HepG2 (cell line): Measurements from ENCODE around the gene HNRNPUL1. TPM values are rescaled to one million over a fixed set of nuclear protein-coding genes. Genes with fewer than 3 reads are reported as not detected.

Experiments used
- ASH2L ChIP-seq: fragments of 300-600, 200-600 bp; sonication (generic); IDR thresholded peaks from 2 replicates; pipeline ENCODE4 v1.7.0; 2017; ENCODE audit warnings: low read depth, mild to moderate bottlenecking, moderate library complexity, mixed read lengths, low read length; ENCODE audit not compliant: insufficient read length
- CBX1 ChIP-seq: IDR thresholded peaks from one replicate; pipeline ENCODE4 v1.6.1; 2016; ENCODE audit warnings: antibody characterized with exemption, low read depth
- EEA1 ChIP-seq: sonication (generic); formaldehyde crosslinking; IDR thresholded peaks from 2 replicates; pipeline ENCODE4 v1.5.1; 2020; ENCODE audit warnings: mild to moderate bottlenecking, missing genetic modification reagents, borderline replicate concordance
- ESRRA ChIP-seq: sonication (generic); formaldehyde crosslinking; IDR thresholded peaks from 2 replicates; pipeline ENCODE4 v1.5.1; 2020; ENCODE audit warnings: mild to moderate bottlenecking, low read depth, missing genetic modification reagents
- FOXA3 ChIP-seq: IDR thresholded peaks from 2 replicates; pipeline ENCODE4 v1.6.1; 2016; ENCODE audit warnings: missing genetic modification reagents, missing compliant biosample characterization
- GABPA ChIP-seq, 2 experiments: IDR thresholded peaks; 2 replicates each; pipeline ENCODE4 v1.6.1; 2011 to 2016; ENCODE audit warnings: low read depth in 2 of 2, low read length in 1 of 2, missing biosample characterization in 1 of 2, missing genetic modification characterization in 1 of 2
- HDAC2 ChIP-seq: sonication (generic); formaldehyde crosslinking; IDR thresholded peaks from 2 replicates; pipeline ENCODE4 v1.4.0; 2020; ENCODE audit warnings: missing genetic modification reagents
- HMG20B ChIP-seq: conservative IDR thresholded peaks from 2 replicates; pipeline ENCODE4 v1.6.1; 2016; ENCODE audit warnings: missing genetic modification reagents, missing compliant biosample characterization
- HOXA7 ChIP-seq: sonication (generic); formaldehyde crosslinking; IDR thresholded peaks from 2 replicates; pipeline ENCODE4 v1.8.1; 2022; ENCODE audit warnings: mild to moderate bottlenecking, missing genetic modification reagents, moderate library complexity
- ISX ChIP-seq: sonication (generic); formaldehyde crosslinking; conservative IDR thresholded peaks from 2 replicates; pipeline ENCODE4 v1.5.0; 2020; ENCODE audit warnings: missing genetic modification reagents
- NR2F1 ChIP-seq, 2 experiments: fragments of 450-650 bp in 1 of 2; formaldehyde crosslinking in 1 of 2; IDR thresholded peaks; 2 replicates each; pipeline versions ENCODE4 v1.5.0 to v1.6.1; 2016 to 2020; ENCODE audit warnings: mild to moderate bottlenecking in 1 of 2, missing compliant biosample characterization in 1 of 2, missing genetic modification reagents in 1 of 2, moderate library complexity in 1 of 2
- SOX13 ChIP-seq, 3 experiments: fragments of 450-650 bp in 1 of 3; sonication (generic) in 1 of 3; formaldehyde crosslinking in 1 of 3; IDR thresholded peaks in 2 of 3; conservative IDR thresholded peaks in 1 of 3; 2 replicates each; pipeline versions ENCODE4 v1.5.0 to v1.6.1; 2016 to 2020; ENCODE audit warnings: antibody characterized with exemption in 1 of 3, mild to moderate bottlenecking in 1 of 3, missing compliant biosample characterization in 1 of 3, missing genetic modification reagents in 1 of 3, moderate library complexity in 1 of 3
- SRSF1 ChIP-seq: fragments of 200-400 bp; formaldehyde crosslinking; optimal IDR thresholded peaks from 2 replicates; pipeline ENCODE3; 2017; ENCODE audit warnings: mild to moderate bottlenecking, low read depth, low read length, moderate library complexity
- TP53 ChIP-seq: sonication (generic); formaldehyde crosslinking; conservative IDR thresholded peaks from 2 replicates; pipeline ENCODE4 v1.4.0; 2020; ENCODE audit warnings: missing genetic modification reagents
- ZFP62 ChIP-seq: sonication (generic); formaldehyde crosslinking; IDR thresholded peaks from 2 replicates; pipeline ENCODE4 v1.4.0; 2020; ENCODE audit warnings: missing genetic modification reagents
- ZFY ChIP-seq: sonication (generic); formaldehyde crosslinking; IDR thresholded peaks from 2 replicates; pipeline ENCODE4 v1.4.0; 2020; ENCODE audit warnings: missing genetic modification reagents
- ZNF124 ChIP-seq: sonication (generic); formaldehyde crosslinking; IDR thresholded peaks from 2 replicates; pipeline ENCODE4 v1.4.0; 2020; ENCODE audit warnings: missing genetic modification reagents
- ZNF138 ChIP-seq: sonication (generic); formaldehyde crosslinking; IDR thresholded peaks from 2 replicates; pipeline ENCODE4 v1.5.0; 2020; ENCODE audit warnings: mild to moderate bottlenecking, low read depth, missing genetic modification reagents
- ZNF20 ChIP-seq: sonication (generic); formaldehyde crosslinking; IDR thresholded peaks from 2 replicates; pipeline ENCODE4 v1.4.0; 2020; ENCODE audit warnings: mild to moderate bottlenecking, moderate library complexity, missing genetic modification reagents
- polyA plus RNA-seq, 8 experiments: library from polyadenylated mRNA; depleted of rRNA in 3 of 8; stranded (reverse) in 7 of 8; unstranded in 1 of 8; fragments of >200 nt; fragmentation: Illumina TruSeq in 4 of 8; extraction: Trizol in 4 of 8; gene quantifications; 2 replicates each; pipeline versions ENCODE4 v1.2.1 to v1.2.3, GENCODE V29; 2011 to 2016; ENCODE audit warnings: low read depth in 4 of 8, missing spikeins in 1 of 8, mixed read lengths in 1 of 8; ENCODE audit not compliant: insufficient read depth in 1 of 8
- total RNA-seq, 5 experiments: library from RNA; depleted of rRNA; stranded (reverse); fragments of >200 nt; fragmentation: Illumina TruSeq; extraction: Trizol; gene quantifications; 2 replicates each; pipeline ENCODE4 v1.2.3, GENCODE V29; 2016; ENCODE audit warnings: low read depth in 1 of 5
- TF ChIP-seq, protein P1 (sequence below): IDR thresholded peaks from 2 replicates; pipeline ENCODE4 v1.6.1; 2012; ENCODE audit warnings: low read length, improper control_type of control experiment
- TF ChIP-seq, protein P2 (sequence below): sonication (generic); formaldehyde crosslinking; IDR thresholded peaks from 2 replicates; pipeline ENCODE4 v1.5.0; 2020; ENCODE audit warnings: mild to moderate bottlenecking, missing genetic modification reagents, moderate library complexity
- TF ChIP-seq, protein P3 (sequence below): sonication (generic); formaldehyde crosslinking; IDR thresholded peaks from 2 replicates; pipeline ENCODE4 v1.4.0; 2020; ENCODE audit warnings: missing genetic modification reagents, borderline replicate concordance
- TF ChIP-seq, protein P4 (sequence below): IDR thresholded peaks from 2 replicates; pipeline ENCODE4 v1.6.1; 2016; ENCODE audit warnings: low read depth

Gene HNRNPUL1
- total and polyA plus RNA-seq, 2 of the 13 experiments (the other 11 are each of a cell fraction or from before 2014, with no cell fraction given), result 30.9 to 81.7 TPM

DNA sequence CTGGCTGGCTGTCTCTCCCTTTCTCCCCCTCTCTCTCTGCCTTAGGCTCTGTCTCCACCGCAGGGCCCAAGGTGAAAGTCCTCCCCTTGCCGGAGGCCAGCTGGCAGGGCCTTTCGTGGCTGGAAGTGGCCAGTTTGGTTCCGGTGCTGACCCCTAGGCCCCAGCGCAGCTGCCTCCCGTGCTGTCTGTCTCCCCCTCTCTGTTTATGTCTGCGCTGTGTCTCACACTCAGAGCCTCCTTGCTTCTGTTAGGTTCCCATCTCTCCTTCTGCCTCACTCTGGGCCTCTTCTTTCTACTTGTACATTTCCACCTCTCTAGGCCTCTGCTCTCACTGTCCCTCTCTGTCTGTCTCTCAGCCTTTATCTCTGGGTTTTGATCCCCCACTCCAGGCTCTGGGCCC is 58.9 kb downstream of the HNRNPUL1 start (continued):
- no peak for TF ChIP-seq SOX13 (IDR thresholded peaks at IDR 0.05)
- TF ChIP-seq SOX13 (CRISPR knock-in tag; conservative IDR thresholded peaks at IDR 0.05 in 1 of 2, IDR thresholded peaks at IDR 0.05 in 1 of 2), result no peak
- TF ChIP-seq GABPA (IDR thresholded peaks at IDR 0.05; ENCODE audit: low read depth, low read length), result no peak
- no peak; the same call in 1 of the 2 replicates for TF ChIP-seq GABPA (CRISPR knock-in tag; IDR thresholded peaks at IDR 0.05; ENCODE audit: low read depth)
- no peak for TF ChIP-seq FOXA3 (CRISPR knock-in tag)
- no peak for TF ChIP-seq SRSF1
- TF ChIP-seq HOXA7 (CRISPR knock-in tag), result no peak
- no peak for TF ChIP-seq EEA1 (CRISPR knock-in tag)
- no peak for TF ChIP-seq ESRRA (CRISPR knock-in tag)
- no peak for TF ChIP-seq ZFP62 (CRISPR knock-in tag)
- TF ChIP-seq ZFY, result peak; percentile 69
- TF ChIP-seq, protein P1, sequence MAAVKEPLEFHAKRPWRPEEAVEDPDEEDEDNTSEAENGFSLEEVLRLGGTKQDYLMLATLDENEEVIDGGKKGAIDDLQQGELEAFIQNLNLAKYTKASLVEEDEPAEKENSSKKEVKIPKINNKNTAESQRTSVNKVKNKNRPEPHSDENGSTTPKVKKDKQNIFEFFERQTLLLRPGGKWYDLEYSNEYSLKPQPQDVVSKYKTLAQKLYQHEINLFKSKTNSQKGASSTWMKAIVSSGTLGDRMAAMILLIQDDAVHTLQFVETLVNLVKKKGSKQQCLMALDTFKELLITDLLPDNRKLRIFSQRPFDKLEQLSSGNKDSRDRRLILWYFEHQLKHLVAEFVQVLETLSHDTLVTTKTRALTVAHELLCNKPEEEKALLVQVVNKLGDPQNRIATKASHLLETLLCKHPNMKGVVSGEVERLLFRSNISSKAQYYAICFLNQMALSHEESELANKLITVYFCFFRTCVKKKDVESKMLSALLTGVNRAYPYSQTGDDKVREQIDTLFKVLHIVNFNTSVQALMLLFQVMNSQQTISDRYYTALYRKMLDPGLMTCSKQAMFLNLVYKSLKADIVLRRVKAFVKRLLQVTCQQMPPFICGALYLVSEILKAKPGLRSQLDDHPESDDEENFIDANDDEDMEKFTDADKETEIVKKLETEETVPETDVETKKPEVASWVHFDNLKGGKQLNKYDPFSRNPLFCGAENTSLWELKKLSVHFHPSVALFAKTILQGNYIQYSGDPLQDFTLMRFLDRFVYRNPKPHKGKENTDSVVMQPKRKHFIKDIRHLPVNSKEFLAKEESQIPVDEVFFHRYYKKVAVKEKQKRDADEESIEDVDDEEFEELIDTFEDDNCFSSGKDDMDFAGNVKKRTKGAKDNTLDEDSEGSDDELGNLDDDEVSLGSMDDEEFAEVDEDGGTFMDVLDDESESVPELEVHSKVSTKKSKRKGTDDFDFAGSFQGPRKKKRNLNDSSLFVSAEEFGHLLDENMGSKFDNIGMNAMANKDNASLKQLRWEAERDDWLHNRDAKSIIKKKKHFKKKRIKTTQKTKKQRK, result no peak
- peak; percentile 48 for TF ChIP-seq ASH2L
- TF ChIP-seq ZNF20, result no peak
- TF ChIP-seq, protein P2, sequence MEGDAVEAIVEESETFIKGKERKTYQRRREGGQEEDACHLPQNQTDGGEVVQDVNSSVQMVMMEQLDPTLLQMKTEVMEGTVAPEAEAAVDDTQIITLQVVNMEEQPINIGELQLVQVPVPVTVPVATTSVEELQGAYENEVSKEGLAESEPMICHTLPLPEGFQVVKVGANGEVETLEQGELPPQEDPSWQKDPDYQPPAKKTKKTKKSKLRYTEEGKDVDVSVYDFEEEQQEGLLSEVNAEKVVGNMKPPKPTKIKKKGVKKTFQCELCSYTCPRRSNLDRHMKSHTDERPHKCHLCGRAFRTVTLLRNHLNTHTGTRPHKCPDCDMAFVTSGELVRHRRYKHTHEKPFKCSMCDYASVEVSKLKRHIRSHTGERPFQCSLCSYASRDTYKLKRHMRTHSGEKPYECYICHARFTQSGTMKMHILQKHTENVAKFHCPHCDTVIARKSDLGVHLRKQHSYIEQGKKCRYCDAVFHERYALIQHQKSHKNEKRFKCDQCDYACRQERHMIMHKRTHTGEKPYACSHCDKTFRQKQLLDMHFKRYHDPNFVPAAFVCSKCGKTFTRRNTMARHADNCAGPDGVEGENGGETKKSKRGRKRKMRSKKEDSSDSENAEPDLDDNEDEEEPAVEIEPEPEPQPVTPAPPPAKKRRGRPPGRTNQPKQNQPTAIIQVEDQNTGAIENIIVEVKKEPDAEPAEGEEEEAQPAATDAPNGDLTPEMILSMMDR (CRISPR knock-in tag), result peak; percentile 43
- no peak for TF ChIP-seq TP53 (CRISPR knock-in tag)
- TF ChIP-seq ZNF138 (CRISPR knock-in tag), result no peak
- no peak for TF ChIP-seq HMG20B (CRISPR knock-in tag)
- TF ChIP-seq, protein P3, sequence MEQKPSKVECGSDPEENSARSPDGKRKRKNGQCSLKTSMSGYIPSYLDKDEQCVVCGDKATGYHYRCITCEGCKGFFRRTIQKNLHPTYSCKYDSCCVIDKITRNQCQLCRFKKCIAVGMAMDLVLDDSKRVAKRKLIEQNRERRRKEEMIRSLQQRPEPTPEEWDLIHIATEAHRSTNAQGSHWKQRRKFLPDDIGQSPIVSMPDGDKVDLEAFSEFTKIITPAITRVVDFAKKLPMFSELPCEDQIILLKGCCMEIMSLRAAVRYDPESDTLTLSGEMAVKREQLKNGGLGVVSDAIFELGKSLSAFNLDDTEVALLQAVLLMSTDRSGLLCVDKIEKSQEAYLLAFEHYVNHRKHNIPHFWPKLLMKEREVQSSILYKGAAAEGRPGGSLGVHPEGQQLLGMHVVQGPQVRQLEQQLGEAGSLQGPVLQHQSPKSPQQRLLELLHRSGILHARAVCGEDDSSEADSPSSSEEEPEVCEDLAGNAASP (CRISPR knock-in tag), result no peak
- TF ChIP-seq, protein P4, sequence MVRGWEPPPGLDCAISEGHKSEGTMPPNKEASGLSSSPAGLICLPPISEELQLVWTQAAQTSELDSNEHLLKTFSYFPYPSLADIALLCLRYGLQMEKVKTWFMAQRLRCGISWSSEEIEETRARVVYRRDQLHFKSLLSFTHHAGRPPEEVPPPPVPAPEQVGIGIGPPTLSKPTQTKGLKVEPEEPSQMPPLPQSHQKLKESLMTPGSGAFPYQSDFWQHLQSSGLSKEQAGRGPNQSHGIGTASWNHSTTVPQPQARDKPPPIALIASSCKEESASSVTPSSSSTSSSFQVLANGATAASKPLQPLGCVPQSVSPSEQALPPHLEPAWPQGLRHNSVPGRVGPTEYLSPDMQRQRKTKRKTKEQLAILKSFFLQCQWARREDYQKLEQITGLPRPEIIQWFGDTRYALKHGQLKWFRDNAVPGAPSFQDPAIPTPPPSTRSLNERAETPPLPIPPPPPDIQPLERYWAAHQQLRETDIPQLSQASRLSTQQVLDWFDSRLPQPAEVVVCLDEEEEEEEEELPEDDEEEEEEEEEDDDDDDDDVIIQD (CRISPR knock-in tag), result no peak
- TF ChIP-seq NR2F1 (CRISPR knock-in tag; IDR thresholded peaks at IDR 0.05), result peak in 1 of 2 experiments; percentile 51; a peak in 1 of 4 replicates
- no peak for TF ChIP-seq ISX
- peak; percentile 32; the same call in 1 of the 2 replicates for TF ChIP-seq HDAC2 (CRISPR knock-in tag)
- no peak for TF ChIP-seq CBX1
- TF ChIP-seq ZNF124, result no peak
